ENCODE measurements around the gene SS18L1. TPM values are rescaled to one million over a fixed set of nuclear protein-coding genes. Genes with fewer than 3 reads are reported as not detected.

SS18L1 gene
- total and polyA plus RNA-seq, 5 donors: 6.2 to 8.8 (median 8.1) TPM

DNA sequence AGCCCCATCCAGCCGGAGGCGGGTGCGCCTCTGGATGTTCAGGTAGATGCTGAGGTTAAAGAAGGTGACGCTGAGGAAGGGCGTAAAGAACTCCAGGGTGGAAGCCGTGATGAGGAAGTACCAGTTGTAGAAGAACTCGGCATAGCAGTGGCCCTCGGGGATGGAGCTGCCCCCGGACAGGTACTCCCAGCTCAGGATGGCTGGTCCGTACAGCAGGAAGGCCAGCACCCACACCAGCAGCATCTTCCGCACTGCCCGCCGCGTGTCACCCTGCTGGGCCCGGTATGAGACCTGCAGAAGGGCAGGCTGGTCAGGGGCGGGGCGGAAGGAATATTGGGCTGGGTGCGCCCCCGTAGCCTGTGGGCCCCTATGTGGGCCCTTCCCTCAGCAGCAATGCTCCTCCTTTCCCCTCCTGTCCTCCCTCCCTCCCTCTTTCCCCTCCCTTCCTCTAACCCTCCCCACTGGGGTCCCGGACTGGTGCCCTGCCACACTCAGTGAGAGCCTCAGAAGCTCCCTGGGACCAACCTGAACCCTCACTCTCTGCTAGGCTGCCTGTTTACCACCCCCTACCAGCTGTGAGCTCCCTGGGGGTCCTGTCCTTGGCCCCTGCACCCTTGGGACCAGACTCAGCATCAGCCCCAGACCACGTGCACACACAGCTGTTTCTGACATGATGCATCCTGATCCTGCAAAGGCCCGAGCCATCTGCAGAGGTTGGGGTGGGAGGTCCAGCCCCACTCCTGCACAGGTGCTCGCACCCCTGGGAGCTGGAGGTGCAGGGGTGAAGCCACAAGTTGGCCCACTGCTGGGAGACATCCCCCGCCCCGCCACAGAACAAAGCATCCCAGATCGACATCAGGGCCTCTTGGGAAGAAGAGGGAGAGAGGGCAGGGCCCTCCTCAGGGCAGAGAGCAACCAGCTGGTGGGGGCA lies 73.3 kb downstream of the SS18L1 start:
- DNase-seq (peak in 2 of 3 donors; percentile 30 to 45), ATAC-seq (no peak)
- H3K4me1 ChIP-seq (ENCODE audit: control insufficient read depth, insufficient read depth, low read length): no peaks in the 10 kb centered on the region
- H3K9me3 ChIP-seq (ENCODE audit: control insufficient read depth, low read length): no peaks in the 10 kb centered on the region
- no peaks in the 10 kb centered on the region for H3K27me3 ChIP-seq (ENCODE audit: control insufficient read depth, insufficient read depth)
- no peak overlapping the region for H3K4me3 ChIP-seq (ENCODE audit: low read length)
- no peak overlapping the region for H3K27ac ChIP-seq (ENCODE audit: low read length)
- intact Hi-C loops (cut with DNase I): no loop called here
- WGBS: 69% methylated on average over 26 of the region's 26 CpGs

DNA sequence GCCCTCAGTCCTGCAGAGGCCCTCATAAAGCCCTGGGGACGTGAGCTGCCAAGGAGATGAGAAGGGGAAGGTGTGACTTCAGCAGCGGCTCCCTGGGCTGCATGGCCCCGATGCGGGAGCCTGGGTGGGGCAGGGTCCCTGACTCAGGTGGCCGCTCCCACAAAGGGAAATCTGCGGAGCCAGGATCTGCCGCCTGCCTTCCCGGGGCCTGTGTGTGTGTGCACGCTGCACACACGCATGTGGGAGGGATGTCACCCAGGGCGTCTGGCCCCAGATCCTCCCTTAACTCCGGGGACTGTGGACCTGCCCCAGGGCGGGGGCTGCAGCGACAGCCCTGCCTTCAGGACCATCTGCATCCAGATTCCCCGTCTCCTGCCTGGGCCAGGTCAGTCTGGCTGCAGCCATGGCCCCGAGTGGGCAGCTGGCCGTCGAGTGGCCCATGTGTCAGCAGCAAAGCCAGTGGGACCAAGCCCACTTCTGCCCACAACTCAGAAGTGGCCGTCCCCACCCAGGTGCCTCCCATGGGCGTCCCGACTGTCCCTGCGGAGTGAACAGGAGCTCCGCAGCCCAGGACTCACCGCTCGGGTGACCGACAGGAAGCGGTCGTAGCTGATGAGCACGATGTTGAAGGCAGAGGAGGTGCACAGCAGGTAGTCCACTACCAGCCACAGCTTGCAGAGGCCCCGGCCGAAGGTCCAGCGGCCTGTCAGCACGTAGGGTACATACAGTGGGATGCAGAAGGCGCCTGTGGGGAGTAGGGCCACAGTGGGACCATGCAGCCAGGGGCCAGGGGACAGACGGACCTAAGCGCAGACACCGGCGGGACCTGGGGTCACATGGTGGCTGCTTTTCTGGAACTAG lies 74.6 kb downstream of the SS18L1 start:
- H3K27me3 ChIP-seq (ENCODE audit: control insufficient read depth, insufficient read depth): no peaks in the 10 kb centered on the region
- peak in 2 of 3 donors; percentile 26 to 36 for DNase-seq

DNA sequence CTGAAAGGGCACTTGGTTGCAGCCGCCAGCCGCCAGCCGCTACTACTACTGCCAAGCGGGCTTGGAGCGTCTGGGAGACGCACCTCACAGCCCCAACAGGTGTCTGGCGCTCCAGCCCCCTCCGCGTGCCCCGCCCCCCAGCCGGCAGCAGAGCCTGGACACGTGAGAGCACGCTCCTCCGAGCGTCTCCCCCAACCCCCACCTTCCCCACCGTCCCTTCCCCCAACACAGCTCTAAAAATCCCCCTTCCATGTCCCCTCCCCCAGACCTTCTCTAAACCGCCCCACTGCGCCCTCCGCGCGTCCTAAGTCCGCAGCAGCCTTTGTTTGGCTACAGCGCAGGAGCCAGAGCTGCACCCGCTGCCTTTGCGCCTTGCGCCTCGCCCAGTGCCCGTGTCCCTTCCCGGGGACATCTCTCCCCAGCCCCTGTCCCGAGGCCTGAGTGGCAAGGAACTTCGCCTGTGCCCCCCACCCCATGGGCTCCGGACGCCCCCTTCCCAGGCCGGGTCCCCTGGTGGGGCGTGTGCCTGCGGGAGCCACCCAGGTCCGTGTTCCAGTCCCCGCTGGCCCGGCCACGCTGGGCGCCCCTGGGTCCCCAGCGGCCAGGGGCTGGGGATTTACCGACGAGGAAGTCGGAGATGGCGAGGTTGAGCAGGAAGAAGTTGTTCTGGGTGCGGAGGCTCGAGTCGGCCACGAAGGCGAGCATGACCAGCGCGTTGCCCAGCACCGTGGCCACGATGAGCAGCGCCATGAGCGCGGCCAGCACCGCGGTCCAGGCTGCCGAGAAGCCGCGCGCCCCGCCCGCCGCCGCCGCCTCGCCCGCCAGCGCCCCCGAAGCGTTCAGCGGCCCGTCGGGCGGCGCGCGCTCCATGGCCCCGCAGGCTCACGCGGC lies 75.8 kb downstream of the SS18L1 start:
- intact Hi-C loops (cut with DNase I): no loop called here
- no peak overlapping the region for H3K27ac ChIP-seq (ENCODE audit: low read length)
- H3K4me3 ChIP-seq (ENCODE audit: low read length): peak overlapping the region; percentile 46
- DNase-seq: peak in 2 of 3 donors; percentile 46 to 53
- WGBS: 1% methylated on average over 84 of the region's 84 CpGs
- no peaks in the 10 kb centered on the region for H3K4me1 ChIP-seq (ENCODE audit: control insufficient read depth, insufficient read depth, low read length)
- no peaks in the 10 kb centered on the region for H3K27me3 ChIP-seq (ENCODE audit: control insufficient read depth, insufficient read depth)
- no peak for ATAC-seq
- no peaks in the 10 kb centered on the region for H3K9me3 ChIP-seq (ENCODE audit: control insufficient read depth, low read length)

More for the DNA sequence above, 74.6 kb downstream of the SS18L1 start:
- H3K27ac ChIP-seq (ENCODE audit: low read length): no peak overlapping the region
- 54% methylated on average over 38 of the region's 38 CpGs for WGBS
- no peaks in the 10 kb centered on the region for H3K9me3 ChIP-seq (ENCODE audit: control insufficient read depth, low read length)
- no peak overlapping the region for H3K4me3 ChIP-seq (ENCODE audit: low read length)
- ATAC-seq: no peak
- intact Hi-C loops (cut with DNase I): no loop called here
- H3K4me1 ChIP-seq (ENCODE audit: control insufficient read depth, insufficient read depth, low read length): no peaks in the 10 kb centered on the region

DNA sequence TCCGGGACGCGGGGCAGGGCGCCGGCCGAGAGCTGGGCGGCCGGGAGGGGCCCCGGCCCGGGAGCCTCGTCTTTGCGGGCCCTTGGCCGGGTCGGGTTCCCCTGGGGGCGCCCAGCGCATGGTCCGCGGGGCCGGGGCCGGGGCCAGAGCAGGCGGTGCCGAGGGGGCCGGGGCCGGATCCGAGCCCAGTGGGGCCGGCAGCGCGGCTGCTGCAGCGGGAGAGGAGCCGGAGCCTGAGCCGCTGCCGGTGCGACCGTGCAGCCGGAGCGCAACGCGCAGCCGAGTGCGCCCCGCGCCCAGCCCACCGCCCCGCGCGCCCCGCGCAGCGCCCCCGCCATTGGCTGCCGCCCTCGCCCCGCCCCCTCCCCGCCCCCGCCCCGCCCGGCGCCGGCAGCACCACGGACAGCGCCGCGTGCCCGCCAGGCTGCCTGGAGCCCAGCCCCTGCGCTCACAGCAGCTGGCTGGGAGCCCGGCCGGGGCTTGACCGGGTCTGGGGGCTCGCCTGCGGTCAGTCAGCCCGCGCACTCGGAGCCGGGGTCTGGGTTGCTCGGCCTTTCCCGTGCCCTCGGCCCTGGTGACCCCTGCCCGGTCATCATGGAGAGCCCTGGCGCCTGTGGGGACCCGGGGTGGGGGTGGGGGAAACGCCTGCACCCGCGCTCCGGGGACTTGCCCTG lies 76.6 kb downstream of the SS18L1 start, which contains the start of gene HRH3:
Gene HRH3 (minus strand): TSS at position 287 of the 674 bp plus-strand sequence. CDS start 308 bp downstream, outside the sequence.
- Histone ChIP-seq H3K4me1 (ENCODE audit: control insufficient read depth, insufficient read depth, low read length) (no peaks in the 10 kb centered on the region), H3K9me3 (ENCODE audit: control insufficient read depth, low read length) (no peaks in the 10 kb centered on the region), H3K4me3 (ENCODE audit: low read length) (peak within 1 kb of the TSS; percentile 46), H3K27ac (ENCODE audit: low read length) (no peak within 1 kb of the TSS), H3K27me3 (ENCODE audit: control insufficient read depth, insufficient read depth) (no peaks in the 10 kb centered on the region)
- ATAC-seq (peak; percentile 53 to 70), DNase-seq (peak; percentile 54 to 80 (median 80))
- intact Hi-C loops (cut with DNase I): no loop called here
- under 1% methylated on average over 84 of the region's 84 CpGs for WGBS

DNA sequence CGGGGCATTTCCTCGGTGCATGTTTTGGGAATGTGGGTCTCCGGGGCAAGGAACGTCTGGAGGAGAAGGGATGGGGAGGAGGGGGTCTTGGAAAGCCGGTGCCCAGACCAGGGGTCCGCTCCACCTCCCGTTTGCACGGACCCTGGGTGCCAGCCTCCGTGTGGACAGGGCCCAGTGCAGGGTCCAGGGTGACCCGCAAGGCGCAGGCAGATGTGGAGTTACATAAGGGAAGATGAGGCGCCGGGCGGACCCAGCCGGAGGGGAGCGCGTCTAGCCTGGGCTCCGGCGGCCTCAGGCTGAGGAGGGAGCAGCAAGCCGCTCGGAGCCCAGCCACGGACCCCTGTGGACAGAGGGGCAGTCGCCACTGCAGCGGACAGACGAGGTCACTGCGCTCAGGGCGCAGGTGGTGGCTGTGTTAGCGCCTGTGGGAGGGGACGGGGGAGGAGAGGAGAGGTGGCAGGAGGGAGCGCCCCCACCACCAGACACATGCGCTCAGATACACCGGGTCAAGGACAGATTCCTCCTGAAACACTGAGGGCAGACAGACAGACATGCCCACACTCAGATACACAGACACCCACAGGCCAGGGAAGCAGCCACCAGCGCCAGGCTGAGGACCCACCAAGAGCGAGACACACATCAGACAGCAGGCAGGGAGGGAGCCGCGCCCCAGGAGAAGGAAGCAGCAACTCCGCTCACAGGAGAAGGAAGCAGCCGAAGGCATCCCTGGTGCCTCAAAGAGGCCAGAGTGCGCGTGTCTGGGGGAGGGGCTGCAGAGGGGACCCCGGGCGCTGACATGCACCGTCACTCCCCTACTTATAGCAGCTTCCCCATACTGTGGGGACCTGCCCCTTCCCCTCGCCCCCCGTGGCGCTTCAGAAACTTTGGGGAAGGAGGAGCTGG lies 77.3 kb downstream of the SS18L1 start:
- Histone ChIP-seq H3K4me3 (ENCODE audit: low read length) (no peak overlapping the region), H3K27me3 (ENCODE audit: control insufficient read depth, insufficient read depth) (no peaks in the 10 kb centered on the region)
- no peak for ATAC-seq

DNA sequence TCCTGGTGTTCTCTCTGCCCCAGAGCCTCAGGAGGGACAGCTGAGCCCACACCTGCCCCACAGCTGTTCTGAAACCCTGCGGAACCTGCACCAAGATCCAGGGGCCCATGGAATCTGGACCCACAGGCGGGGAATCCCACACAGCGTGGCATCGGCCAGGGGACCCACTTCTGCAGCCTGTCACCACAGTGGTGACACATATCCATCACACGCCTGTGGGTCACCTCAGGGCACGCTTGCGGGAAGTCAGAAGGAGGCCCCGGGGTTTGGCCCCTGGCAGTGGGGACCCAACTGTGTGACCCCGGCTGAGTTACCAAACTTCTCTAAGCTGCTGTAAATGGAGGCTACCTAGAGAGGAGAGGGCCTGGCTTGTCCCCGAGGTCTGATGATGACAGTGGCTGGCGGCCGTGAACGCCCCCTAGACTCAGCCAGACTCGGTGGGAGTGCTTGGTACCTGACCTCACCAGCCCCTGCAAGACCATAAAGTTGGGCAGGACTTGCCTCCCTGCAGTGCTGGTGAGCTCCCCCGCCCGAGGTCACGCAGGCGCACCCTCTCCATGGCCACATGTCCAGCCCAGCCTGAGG lies 78.8 kb downstream of the SS18L1 start:
- intact Hi-C loops (cut with DNase I): no loop called here
- ATAC-seq (no peak), DNase-seq (no peak)
- Histone ChIP-seq H3K27me3 (ENCODE audit: control insufficient read depth, insufficient read depth) (no peaks in the 10 kb centered on the region), H3K27ac (ENCODE audit: low read length) (no peak overlapping the region), H3K4me3 (ENCODE audit: low read length) (no peak overlapping the region), H3K4me1 (ENCODE audit: control insufficient read depth, insufficient read depth, low read length) (no peaks in the 10 kb centered on the region), H3K9me3 (ENCODE audit: control insufficient read depth, low read length) (no peaks in the 10 kb centered on the region)
- WGBS: 83% methylated on average over 18 of the region's 18 CpGs

More for the DNA sequence above, 77.3 kb downstream of the SS18L1 start:
- Histone ChIP-seq H3K9me3 (ENCODE audit: control insufficient read depth, low read length) (no peaks in the 10 kb centered on the region), H3K27ac (ENCODE audit: low read length) (no peak overlapping the region), H3K4me1 (ENCODE audit: control insufficient read depth, insufficient read depth, low read length) (no peaks in the 10 kb centered on the region)
- 3% methylated on average over 46 of the region's 46 CpGs for WGBS
- intact Hi-C loops (cut with DNase I): no loop called here
- DNase-seq: no peak

DNA sequence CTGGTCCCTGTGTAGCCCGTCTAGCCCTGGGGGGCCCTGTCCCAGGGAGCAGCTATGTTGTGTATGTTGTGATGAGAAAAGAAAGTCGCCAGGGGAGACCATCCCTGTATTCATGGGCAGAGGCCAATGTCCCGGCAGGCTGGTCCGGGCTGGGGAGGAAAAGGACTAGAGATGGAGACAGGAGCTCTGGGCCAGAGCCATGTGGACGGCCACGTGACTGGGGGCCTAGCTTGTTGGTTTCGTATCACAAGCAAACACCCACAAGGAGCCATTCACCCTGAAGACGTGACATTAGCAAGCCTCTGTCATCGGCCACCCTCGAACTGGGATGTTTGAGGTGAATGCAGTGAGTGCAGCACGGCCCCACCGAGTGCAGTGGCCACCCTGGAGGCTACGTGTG lies 79.4 kb downstream of the SS18L1 start:
- DNase-seq (no peak), ATAC-seq (no peak)
- H3K27me3 ChIP-seq (ENCODE audit: control insufficient read depth, insufficient read depth): no peaks in the 10 kb centered on the region
- no peak overlapping the region for H3K4me3 ChIP-seq (ENCODE audit: low read length)
- H3K27ac ChIP-seq (ENCODE audit: low read length): no peak overlapping the region
- WGBS: 71% methylated on average over 13 of the region's 13 CpGs
- H3K9me3 ChIP-seq (ENCODE audit: control insufficient read depth, low read length): no peaks in the 10 kb centered on the region
- no peaks in the 10 kb centered on the region for H3K4me1 ChIP-seq (ENCODE audit: control insufficient read depth, insufficient read depth, low read length)
- intact Hi-C loops (cut with DNase I): no loop called here

DNA sequence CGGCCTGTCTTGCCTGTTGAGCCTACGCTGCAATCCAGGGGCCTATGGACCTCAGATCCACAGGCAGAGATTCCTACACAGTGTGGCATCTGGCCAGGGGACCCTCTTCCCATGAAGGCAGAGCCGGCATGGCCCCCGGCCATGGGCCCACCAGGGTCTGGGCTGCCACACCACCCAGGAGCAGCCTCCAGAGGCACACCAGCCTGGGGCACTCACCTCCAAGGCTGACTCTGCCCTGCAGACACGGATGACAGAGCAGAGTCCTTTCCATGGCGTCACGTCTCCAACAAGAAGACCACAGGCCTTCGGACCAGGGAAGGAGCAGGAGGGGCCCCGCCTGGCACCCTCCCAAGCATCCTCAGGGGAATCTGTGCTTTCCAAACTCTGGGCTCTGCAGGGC lies 80.0 kb downstream of the SS18L1 start:
- H3K27ac ChIP-seq (ENCODE audit: low read length): no peak overlapping the region
- WGBS: 81% methylated on average over 9 of the region's 9 CpGs
- ATAC-seq (no peak), DNase-seq (no peak)
- H3K9me3 ChIP-seq (ENCODE audit: control insufficient read depth, low read length): no peaks in the 10 kb centered on the region
- no peaks in the 10 kb centered on the region for H3K27me3 ChIP-seq (ENCODE audit: control insufficient read depth, insufficient read depth)
- no peaks in the 10 kb centered on the region for H3K4me1 ChIP-seq (ENCODE audit: control insufficient read depth, insufficient read depth, low read length)
- intact Hi-C loops (cut with DNase I): no loop called here
- H3K4me3 ChIP-seq (ENCODE audit: low read length): no peak overlapping the region

DNA sequence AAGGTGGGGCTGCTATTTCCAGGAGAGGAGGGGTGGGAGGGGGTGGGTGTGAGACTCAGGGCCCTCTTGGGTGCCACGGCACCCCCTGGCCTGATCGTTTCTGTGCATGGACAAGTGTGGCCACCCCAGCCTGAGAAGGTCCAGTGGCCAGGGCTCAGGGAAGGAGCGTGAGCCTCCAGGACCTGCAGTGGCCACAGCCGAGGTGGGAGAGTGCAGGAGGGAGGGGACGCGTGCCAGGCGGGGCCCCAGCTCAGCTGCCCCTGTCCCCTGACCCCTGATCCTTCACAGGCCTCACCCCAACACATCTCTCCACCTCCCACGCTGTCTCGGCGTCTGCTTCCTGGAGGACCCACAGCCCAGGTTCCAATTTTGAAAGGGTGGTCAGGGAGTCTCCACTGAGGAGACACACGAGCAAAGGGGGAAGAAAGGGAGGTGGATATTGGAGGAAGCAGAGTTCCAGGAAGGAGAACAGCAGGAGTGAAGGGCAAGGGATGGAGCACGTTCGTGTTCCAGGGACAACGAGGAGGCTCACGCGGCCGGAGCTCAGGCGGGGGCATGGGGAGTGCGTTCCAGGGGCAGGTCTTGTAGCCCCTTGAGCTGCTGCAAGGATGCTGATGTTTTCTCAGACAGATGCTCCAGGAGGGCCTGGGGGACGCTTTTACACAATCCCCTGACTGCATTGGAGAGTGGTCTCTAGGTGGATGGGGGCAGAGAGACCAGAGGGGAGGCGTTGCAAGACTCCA lies 80.7 kb downstream of the SS18L1 start:
- intact Hi-C loops (cut with DNase I): no loop called here
- Histone ChIP-seq H3K27me3 (ENCODE audit: control insufficient read depth, insufficient read depth) (no peaks in the 10 kb centered on the region), H3K9me3 (ENCODE audit: control insufficient read depth, low read length) (no peaks in the 10 kb centered on the region), H3K4me1 (ENCODE audit: control insufficient read depth, insufficient read depth, low read length) (no peaks in the 10 kb centered on the region), H3K27ac (ENCODE audit: low read length) (no peak overlapping the region), H3K4me3 (ENCODE audit: low read length) (no peak overlapping the region)
- DNase-seq: no peak
- 59% methylated on average over 21 of the region's 21 CpGs for WGBS
- ATAC-seq: no peak

Data from right cardiac atrium (tissue), 5 donors.